Kasumi-1 (cell line): ENCODE measurements around the gene RBM39.
"Not testable (repeated sequence)": the region's sequence is repeated elsewhere in the genome, so short reads cannot be mapped to it uniquely, and the experiment has no call there.

ENCODE experiments used
- DNase-seq, 2 experiments: peaks; one replicate each; lab custom pipeline; 2025; lab: John Stamatoyannopoulos, UW

Gene RBM39

DNA sequence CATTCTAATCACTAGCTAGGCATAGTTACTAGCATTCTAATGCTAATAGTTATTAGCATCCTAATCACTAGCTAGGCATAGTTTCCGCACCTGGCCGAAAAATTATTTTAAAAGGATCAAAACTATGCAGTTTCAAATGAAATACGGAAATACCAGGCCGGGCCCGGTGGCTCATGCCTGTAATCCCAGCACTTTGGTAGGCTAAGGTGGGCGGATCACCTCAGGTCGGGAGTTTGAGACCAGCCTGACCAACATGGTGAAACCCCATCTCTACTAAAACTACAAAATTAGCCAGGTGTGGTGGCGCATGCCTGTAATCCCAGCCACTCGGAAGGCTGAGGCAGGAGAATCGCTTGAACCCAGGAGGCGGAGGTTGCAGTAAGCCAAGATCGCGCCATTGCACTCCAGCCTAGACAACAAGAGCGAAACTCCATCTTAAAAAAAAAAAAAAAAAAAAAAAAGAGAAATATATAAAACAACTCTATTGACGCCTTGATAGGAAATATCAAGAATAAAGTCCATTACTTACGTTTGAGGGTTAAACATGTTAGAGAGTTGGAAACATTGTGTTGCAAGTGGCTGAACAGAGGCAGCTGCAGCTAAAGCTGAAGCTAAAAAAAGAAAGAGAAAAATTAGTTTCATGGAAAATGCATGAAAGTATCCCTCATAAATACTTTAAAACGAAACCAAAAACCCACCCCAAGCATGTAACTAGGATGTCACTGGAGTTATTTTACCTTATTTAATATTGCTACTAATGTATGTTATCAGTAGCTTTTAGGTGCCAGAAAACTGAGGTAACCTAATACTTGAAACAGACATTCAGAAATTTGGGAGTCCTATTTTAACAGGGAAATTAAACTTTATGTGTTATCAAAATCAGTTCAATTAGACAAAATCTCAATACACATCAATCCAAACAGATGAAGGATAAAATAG is 35.2 kb downstream of the RBM39 start:
- not testable (repeated sequence) for DNase-seq

DNA sequence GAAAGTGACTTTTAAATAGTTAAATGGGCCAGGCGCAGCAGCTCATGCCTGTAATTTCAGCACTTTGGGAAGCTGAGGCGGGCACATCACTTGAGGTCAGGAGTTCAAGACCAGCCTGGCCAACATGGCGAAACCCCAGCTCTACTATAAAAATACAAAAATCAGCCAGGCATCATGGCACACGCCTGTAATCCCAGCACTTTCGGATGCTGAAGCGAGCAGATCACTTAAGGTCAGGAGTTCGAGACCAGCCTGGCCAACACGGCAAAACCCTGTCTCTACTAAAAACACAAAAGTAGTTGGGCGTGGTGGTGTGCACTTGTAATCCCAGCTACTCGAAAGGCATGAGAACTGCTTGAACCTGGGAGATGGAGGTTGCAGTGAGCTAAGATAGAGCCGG is 36.2 kb downstream of the RBM39 start:
- not testable (repeated sequence) for DNase-seq

GRCh38 chr20:35704514-35705261 is 37.4 kb downstream of the RBM39 start:
- DNase-seq = no peak

DNA sequence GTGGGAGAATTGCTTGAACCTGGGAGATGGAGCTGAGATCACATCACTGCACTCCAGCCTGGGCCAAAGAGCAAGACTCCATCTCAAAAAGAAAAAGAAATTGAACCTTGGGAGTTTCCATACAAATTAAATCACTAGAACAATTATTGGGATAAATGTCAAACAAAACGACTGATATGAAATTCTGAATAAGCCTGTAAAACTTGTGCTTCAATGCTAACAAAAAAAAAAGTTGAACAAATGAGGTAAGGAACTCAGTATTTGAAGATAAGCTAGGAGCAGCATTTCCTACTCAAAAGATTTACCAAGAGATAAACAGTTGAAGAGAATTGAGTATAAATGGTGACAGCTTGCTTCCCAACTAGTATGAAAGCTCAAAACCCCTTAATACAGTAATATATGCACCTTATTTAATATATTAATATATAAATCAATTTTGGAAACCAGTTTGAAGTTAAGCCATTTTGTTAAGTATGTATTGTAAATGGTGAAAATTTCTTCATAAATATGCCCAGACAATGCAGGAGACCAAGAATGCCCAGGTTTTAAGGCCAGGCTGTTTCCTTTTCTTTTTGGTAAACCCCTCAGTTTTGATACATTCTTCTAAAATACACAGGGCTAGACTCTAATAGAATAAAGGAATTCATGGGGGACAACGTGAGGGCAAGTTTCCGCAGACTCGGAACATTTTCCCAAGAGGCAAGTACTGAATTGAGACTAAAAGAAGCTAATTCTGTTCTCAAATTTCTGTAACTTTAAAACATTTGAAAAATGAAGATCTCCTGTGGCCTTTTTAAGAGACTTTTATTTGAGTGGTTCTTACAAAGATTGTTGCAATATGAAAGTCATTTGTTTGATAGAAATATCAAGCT is 39.0 kb downstream of the RBM39 start:
- DNase-seq = no peak

DNA sequence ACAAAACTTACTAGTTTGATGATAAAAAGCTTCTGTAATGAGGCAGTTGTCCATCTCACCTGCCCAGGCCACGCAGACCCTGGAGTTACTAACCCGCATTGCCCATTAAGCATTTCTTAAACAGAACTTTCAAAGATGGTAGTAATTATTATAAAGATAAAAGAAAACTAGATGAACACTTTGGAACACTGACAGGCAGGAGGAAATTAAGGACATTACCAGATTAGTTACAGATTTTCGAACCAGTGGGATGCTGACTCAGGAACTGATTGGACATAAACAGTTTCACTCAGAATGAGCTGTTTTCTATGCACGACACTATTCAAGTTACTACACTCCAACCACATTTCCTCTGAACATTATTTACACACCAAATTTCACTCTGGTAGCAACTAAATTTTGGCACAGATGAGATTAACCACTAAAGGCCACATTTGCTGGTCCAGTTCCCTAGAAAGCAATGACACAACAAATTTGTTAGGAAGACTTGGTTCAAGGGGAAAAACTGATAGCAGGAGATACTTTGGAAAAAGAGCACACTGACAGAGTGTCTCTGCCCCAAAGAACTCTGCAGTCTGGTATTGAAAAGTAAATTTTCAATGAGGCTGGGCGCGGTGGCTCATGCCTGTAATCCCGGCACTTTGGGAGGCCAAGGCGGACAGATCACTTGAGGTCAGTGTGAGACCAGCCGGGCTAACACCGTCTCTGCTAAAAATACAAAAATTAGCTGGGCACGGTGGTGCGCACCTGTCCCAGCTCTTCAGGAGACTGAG is 39.8 kb downstream of the RBM39 start:
- DNase-seq = no peak

GRCh38 chr20:35700625-35701148 is 41.4 kb downstream of the RBM39 start:
- no peak for DNase-seq

DNA sequence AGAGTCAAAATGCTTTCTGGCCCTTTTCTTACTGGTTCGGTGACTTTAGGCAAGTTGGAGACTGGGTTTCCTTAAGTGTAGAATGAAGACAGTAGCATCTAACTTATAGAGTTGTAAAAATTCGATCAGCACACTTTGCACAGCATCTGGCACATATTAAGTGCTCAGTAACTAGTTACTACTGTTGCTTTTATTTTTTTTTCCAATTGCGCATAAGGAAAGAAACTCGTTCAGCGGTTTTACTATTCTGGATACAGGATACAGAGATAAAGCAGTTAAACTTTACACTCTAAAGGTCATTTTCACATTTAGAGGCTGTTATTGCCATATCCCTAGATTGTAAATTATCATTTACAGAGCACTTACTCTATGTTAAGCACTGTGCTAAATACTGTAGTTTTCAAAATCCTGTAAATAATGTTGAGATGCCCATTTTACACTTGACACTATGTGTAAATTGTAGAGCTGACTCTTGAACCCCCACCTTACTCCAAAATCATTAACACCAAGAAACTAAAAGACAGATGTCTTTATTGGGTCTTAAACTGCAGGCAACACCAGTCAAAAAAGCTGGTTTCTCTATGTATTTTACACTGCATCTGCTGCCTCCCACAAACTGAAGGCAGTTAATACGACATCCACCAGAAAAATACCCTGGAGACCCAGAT is 42.0 kb downstream of the RBM39 start:
- DNase-seq = no peak

GRCh38 chr20:35699127-35699956 is 42.7 kb downstream of the RBM39 start, which contains the start of the genes NFS1 and ROMO1:
Gene NFS1 (minus strand): TSS chr20:35699352. CDS start chr20:35699288, 64 bp downstream.
Gene ROMO1 (plus strand): TSS chr20:35699405. CDS start chr20:35699633, 228 bp downstream.
- peak; percentile 80 to 85 for DNase-seq

DNA sequence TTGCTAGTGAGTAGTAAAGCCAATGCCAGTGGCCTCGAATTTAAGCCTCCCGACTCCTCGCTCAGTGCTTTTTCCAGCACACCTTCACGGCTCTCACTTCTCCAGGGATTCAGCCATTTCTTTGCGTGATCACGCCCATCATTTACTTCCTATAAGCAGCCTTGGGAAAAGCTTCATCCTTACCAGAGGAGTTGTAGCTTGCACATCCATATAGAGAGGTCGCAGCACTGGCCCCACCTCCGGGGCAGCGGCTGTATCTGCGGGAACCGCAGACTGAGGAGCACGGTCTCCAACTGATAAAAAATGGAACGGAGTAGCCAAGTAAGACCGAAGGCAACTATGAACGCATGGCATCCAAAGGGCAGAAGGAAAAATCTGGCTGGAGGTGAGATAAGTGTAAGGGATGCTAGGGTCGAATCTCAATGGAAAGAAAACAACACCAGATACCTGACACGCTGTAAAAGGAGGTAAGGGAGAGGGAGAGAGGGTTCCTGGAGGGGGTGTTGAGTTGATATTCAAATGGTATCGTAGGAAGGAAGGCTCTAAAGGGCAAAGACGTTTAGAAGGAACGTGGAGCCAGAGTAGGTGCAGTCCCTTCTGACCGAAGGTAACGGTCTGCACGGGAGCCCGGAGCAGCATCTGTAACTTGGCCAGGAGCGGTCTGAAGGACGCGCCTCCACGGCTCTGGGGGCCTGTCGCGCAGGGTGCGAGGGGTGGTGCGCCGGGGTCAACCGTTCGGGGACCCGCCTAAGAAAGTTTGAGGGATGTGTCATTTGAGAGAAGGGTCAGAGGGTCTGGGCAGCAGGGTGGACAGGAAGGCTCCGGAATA is 43.5 kb downstream of the RBM39 start:
- DNase-seq = peak; percentile 44 to 52

GRCh38 chr20:35697696-35698297 is 44.3 kb downstream of the RBM39 start:
- no peak for DNase-seq

DNA sequence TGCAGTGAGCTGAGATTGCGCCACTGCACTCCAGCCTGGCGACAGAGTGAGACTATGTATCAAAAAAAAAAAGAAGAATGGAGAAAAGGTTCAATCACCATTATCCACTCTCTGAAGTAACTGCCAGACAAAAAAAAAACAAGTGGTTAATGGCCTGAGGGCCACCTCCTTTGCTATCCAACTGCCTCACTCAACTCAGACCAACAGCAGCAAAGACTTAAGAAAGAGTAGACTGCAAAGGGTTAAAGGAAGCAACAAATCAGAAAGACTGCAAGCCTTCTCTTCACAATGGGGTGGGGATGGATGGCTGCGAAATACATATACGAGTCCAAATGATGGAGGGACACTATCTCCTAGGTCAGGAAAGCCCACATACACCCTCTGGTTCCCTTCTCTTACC is 46.1 kb downstream of the RBM39 start:
- DNase-seq = no peak

- DNase-seq = no peak
These were observed 46.8 kb downstream of the RBM39 start for GRCh38 chr20:35695245-35695749.

DNA sequence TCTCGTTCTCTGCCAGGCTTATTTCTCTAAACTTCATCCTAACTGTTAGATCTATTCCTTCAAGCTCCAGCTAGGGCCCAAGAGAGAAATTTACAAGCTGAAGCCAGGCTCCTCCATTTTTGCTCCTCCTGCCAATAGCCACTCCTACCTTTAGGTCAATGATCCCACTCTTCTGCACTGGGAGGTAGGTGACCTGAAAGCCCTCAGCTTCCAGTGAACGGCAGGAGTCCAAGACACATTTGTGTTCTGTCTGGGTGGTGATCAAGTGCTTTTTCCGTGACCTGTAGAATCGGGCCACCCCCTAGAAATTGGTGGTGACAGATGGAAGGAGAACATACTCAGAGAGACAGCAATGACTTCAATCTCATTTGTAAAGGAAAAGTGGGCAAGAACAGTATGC is 51.8 kb downstream of the RBM39 start:
- no peak for DNase-seq

DNA sequence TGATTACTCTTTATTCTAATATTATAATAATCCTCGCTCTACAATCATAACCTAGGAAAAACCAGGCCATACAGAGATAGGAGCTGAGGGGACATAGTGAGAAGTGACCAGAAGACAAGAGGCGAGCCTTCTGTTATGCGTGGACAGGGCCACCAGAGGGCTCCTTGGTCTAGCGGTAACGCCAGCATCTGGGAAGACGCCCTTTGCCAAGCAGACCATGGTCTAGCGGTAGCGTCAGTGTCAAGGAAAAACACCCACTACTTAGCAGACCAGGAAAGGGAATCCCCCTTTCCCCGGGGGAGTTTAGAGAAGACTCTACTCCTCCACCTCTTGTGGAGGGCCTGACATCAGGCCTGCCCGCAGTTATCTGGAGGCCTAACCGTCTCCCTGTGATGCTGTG is 55.2 kb downstream of the RBM39 start:
- not testable (repeated sequence) for DNase-seq

DNA sequence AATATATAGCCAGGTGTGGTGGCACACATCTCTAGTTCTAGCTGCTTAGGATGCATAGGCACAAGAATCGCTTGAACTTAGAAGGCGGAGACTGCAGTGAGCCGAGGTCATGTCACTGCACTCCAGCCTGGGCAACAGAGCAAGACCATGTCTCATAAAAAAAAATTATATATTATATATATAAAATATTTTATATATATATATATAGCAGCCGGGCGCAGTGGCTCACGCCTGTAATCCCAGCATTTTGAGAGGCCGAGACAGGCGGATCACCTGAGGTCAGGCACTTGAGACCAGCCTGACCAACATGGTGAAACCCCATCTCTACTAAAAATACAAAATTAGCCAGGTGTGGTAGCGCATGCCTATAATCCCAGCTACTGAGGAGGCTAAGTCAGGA is 56.7 kb downstream of the RBM39 start:
- DNase-seq = not testable (repeated sequence)

DNA sequence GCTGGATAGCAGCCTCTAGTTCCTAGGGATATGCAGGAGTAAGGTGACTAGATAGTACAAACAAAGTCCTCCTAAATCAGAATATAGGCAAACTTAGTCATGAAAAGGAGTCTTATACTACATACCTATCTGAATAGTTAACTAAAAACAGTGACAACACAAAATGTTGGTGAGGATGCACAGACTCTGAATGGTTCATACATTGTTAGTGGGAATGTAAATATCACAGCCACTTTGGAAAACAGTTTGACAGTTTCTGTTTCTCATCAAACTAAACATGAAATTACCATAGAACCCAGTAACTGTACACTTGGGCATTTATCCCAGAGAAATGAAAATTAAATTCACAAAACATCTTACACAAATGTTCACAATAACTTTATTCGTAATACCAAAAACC is 60.1 kb downstream of the RBM39 start:
- DNase-seq = no peak

DNA sequence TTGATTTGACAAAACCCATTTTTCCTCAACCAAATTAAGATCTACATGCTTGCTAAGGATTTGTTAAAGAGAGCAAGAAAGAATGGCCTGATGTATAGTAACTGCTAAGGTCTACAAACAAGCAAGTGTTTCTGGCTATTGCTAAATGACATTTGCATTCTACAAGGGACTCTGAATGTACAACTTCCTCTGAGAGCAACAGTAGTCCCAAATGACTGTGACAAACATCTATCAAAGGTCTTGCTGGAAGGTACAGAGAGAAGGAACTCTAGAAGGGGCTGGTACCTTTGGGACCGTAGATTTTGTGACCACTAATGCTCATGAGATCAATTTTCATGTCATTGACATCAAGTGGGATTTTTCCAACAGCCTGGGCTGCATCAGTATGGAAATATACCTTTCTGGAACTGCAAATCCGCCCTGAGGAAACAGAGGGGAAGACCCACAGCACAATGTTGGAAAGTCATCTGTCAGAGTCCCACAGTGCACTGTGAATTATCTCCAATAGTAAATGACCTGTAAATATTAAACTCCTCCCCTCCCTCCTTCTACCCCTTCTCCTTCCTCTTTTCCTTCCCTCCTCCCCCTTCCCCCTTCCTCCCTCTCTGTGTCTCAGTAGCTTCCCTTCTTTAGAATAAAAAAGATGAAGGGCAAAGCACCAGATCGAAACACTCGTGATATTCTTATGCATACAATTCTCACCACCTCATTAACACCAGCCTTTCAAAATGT is 61.4 kb downstream of the RBM39 start:
- peak; percentile 75 to 77 for DNase-seq
